K562 (cell line): ENCODE measurements around the gene PMEPA1. TPM values are rescaled to one million over a fixed set of nuclear protein-coding genes. Genes with fewer than 3 reads are reported as not detected.

Experiments
- ATAC-seq: fragments of 200-7000 bp; cut with Tn5 transposase; 3 replicates; pipeline ENCODE4 v1.9.1; 2020; ENCODE audit warnings: moderate library complexity
- BruUV-seq: library from RNA; stranded (reverse); fragments of 400-500 nt; replicated peaks from 2 replicates; lab custom pipeline; 2021; lab: Mats Ljungman, UMichigan
- CTCF ChIA-PET: fragments of 300-600 bp; formaldehyde crosslinking; extraction: SDS; loops from one replicate; lab custom pipeline; 2021; ENCODE audit warnings: low intra/inter-chr PET ratio; lab: Yijun Ruan, JAX
- POLR2A ChIA-PET: fragments of 300-600, 350-650 bp; sonication (Branson Sonifier 250); formaldehyde crosslinking; extraction: SDS; loops from one replicate; lab custom pipeline; 2021; ENCODE audit warnings: antibody characterized with exemption, inconsistent platforms; lab: Yijun Ruan, JAX
- DNase-seq, 4 experiments: peaks; one replicate each; pipeline versions ENCODE4 v3.0.0 to v3.0.0-alpha.2; 2011 to 2018; ENCODE audit warnings: low spot score in 3 of 4, mixed read lengths in 3 of 4; ENCODE audit errors: extremely low read depth in 1 of 4
- FAIRE-seq: peaks from 2 replicates; lab custom pipeline; 2011; peaks lifted over from hg19 to GRCh38; lab: Jason Lieb, UNC
- H2AFZ ChIP-seq: 2 replicates; pipeline ENCODE4 v1.6.0; 2011; ENCODE audit warnings: low read depth, low read length, control low read depth, inconsistent platforms
- H3K27ac ChIP-seq: fragments of 200-600 bp; 3 replicates; pipeline ENCODE4 v1.8.0; 2011; ENCODE audit warnings: low read depth, mild to moderate bottlenecking, control low read depth, inconsistent platforms, low read length, moderate library complexity, mixed read lengths; ENCODE audit errors: extremely low read depth
- H3K27me3 ChIP-seq, 2 experiments: fragments of 300-600 bp in 1 of 2; 2 replicates in 1 of 2; 3 replicates in 1 of 2; pipeline versions ENCODE4 v1.6.0 to v1.8.0; 2011; ENCODE audit warnings: inconsistent platforms in 2 of 2, low read length in 2 of 2, mild to moderate bottlenecking in 1 of 2, mixed read lengths in 1 of 2, moderate library complexity in 1 of 2; ENCODE audit not compliant: control insufficient read depth in 2 of 2, insufficient read depth in 2 of 2
- H3K36me3 ChIP-seq: fragments of 300-600 bp; 3 replicates; pipeline ENCODE4 v1.8.0; 2011; ENCODE audit warnings: mild to moderate bottlenecking, low read length, inconsistent platforms; ENCODE audit not compliant: control insufficient read depth, insufficient read depth
- H3K4me1 ChIP-seq, 2 experiments: fragments of 200-600 bp in 1 of 2; replicated peaks in 1 of 2; 2 replicates in 1 of 2; 3 replicates in 1 of 2; pipeline versions ENCODE4 v1.5.1 to v1.8.0; 2011; ENCODE audit warnings: inconsistent platforms in 2 of 2, low read length in 2 of 2, mild to moderate bottlenecking in 1 of 2, mixed read lengths in 1 of 2, moderate library complexity in 1 of 2; ENCODE audit not compliant: control insufficient read depth in 2 of 2, insufficient read depth in 2 of 2
- H3K4me2 ChIP-seq: 2 replicates; pipeline ENCODE4 v1.6.1; 2011; ENCODE audit warnings: low read length, control low read depth, inconsistent platforms, mixed read lengths; ENCODE audit not compliant: insufficient read depth
- H3K4me3 ChIP-seq: fragments of 200-600 bp; sonication (generic), shearing (Covaris generic); 2 replicates; pipeline ENCODE4 v1.5.1; 2016; ENCODE audit warnings: control low read depth, inconsistent platforms
- H3K79me2 ChIP-seq: fragments of 200-600 bp; 3 replicates; pipeline ENCODE4 v1.8.0; 2011; ENCODE audit warnings: low read length, inconsistent platforms; ENCODE audit not compliant: control insufficient read depth, insufficient read depth
- H3K9ac ChIP-seq, 2 experiments: 2 replicates each; pipeline versions ENCODE4 v1.6.0 to v1.6.1; 2011; ENCODE audit warnings: low read depth in 2 of 2, low read length in 2 of 2, control low read depth in 1 of 2, inconsistent platforms in 1 of 2, mild to moderate bottlenecking in 1 of 2, mixed read lengths in 1 of 2; ENCODE audit not compliant: insufficient read depth in 1 of 2
- H3K9me1 ChIP-seq: one replicate; pipeline ENCODE4 v1.6.0; 2011; ENCODE audit warnings: inconsistent platforms, mild to moderate bottlenecking, low read length, moderate library complexity; ENCODE audit not compliant: control insufficient read depth, insufficient read depth
- H3K9me3 ChIP-seq: replicated peaks from 2 replicates; pipeline ENCODE4 v1.5.1; 2011; ENCODE audit warnings: low read depth, low read length, inconsistent platforms; ENCODE audit not compliant: control insufficient read depth, insufficient read depth
- H4K20me1 ChIP-seq: replicated peaks from 2 replicates; pipeline ENCODE4 v1.6.1; 2011; ENCODE audit warnings: low read length, inconsistent platforms, mixed read lengths; ENCODE audit not compliant: control insufficient read depth, insufficient read depth
- ESRRA ChIP-seq: fragments of 450-650 bp; IDR thresholded peaks from 2 replicates; pipeline ENCODE4 v1.6.1; 2014; ENCODE audit warnings: low read depth, mild to moderate bottlenecking, moderate library complexity, borderline replicate concordance
- FUS ChIP-seq: fragments of 200-400 bp; formaldehyde crosslinking; optimal IDR thresholded peaks from 2 replicates; pipeline ENCODE3; 2017; ENCODE audit warnings: low read depth, low read length
- GATAD2A ChIP-seq: fragments of 450-650 bp; IDR thresholded peaks from 2 replicates; pipeline ENCODE4 v1.6.1; 2017
- NCOR1 ChIP-seq: fragments of 450-650 bp; IDR thresholded peaks from 2 replicates; pipeline ENCODE4 v1.6.1; 2016; ENCODE audit warnings: mild to moderate bottlenecking, moderate library complexity
- PML ChIP-seq: IDR thresholded peaks from 2 replicates; pipeline ENCODE4 v1.6.1; 2012; ENCODE audit warnings: low read length, inconsistent platforms
- SNIP1 ChIP-seq: fragments of 450-650 bp; IDR thresholded peaks from 2 replicates; pipeline ENCODE4 v1.7.1; 2017; ENCODE audit warnings: low read depth, mild to moderate bottlenecking
- TFAM ChIP-seq: fragments of 250-450 bp; sonication (Bioruptor Pico); conservative IDR thresholded peaks from 2 replicates; pipeline ENCODE4 v1.5.0; 2021; ENCODE audit warnings: mild to moderate bottlenecking, moderate library complexity
- ZNF24 ChIP-seq: fragments of 450-650 bp; IDR thresholded peaks from 2 replicates; pipeline ENCODE4 v1.6.1; 2016
- ZNF384 ChIP-seq: IDR thresholded peaks from 2 replicates; pipeline ENCODE4 v1.6.1; 2012; ENCODE audit warnings: low read depth, low read length, improper control_type of control experiment
- ZNF79 ChIP-seq: fragments of 250-450 bp; sonication (Bioruptor Pico); IDR thresholded peaks from 2 replicates; pipeline ENCODE4 v1.4.0; 2020; ENCODE audit warnings: low read depth, mild to moderate bottlenecking, moderate library complexity
- whole genome bisulfite sequencing: fragments of 100-300 bp; shearing (Covaris generic); methylation state at CpG from one replicate; pipeline ENCODE4 v1.1.6; 2016; ENCODE audit warnings: low coverage, mixed read lengths; ENCODE audit not compliant: insufficient coverage; ENCODE audit errors: missing lambda C conversion rate; 5-methylcytosine and 5-hydroxymethylcytosine counted together
- in situ Hi-C: fragments of 300-500 bp; cut with MboI; formaldehyde crosslinking; loops from 4 replicates; pipeline ENCODE4 v1.15.0; 2018; ENCODE audit warnings: inconsistent platforms, mixed read lengths
- intact Hi-C: fragments of 100-400 bp; cut with micrococcal nuclease; formaldehyde crosslinking; loops from 2 replicates; pipeline ENCODE4 v1.14.2; 2022
- polyA plus RNA-seq, 8 experiments: library from polyadenylated mRNA; depleted of rRNA in 4 of 8; stranded (reverse) in 5 of 8; unstranded in 3 of 8; fragments of >200 nt; fragmentation: Nextera tagmentation in 2 of 8; fragmentation: Illumina TruSeq in 1 of 8; extraction: Ambion mirVana in 2 of 8; extraction: Trizol in 1 of 8; gene quantifications; 2 replicates each; pipeline versions ENCODE4 v1.2.1 to v1.2.3, GENCODE V29; 2011 to 2014; ENCODE audit warnings: inconsistent platforms in 1 of 8, missing spikeins in 1 of 8
- total RNA-seq, 7 experiments: library from RNA; depleted of rRNA in 6 of 7; stranded (reverse); fragments of >200 nt in 6 of 7; fragmentation: Illumina TruSeq in 2 of 7; extraction: Trizol in 2 of 7; gene quantifications; 2 replicates each; pipeline versions ENCODE4 v1.2.1 to v1.2.3, GENCODE V29; 2011 to 2021; ENCODE audit warnings: low replicate concordance in 1 of 7
- TF ChIP-seq, protein P1 (sequence below): conservative IDR thresholded peaks from 2 replicates; pipeline ENCODE4 v1.6.1; 2011; ENCODE audit warnings: low read depth, mild to moderate bottlenecking, low read length; ENCODE audit not compliant: control insufficient read depth
- TF ChIP-seq, protein P2 (sequence below), 2 experiments: fragments of 450-650 bp in 1 of 2; sonication (generic) in 1 of 2; formaldehyde crosslinking in 1 of 2; IDR thresholded peaks in 1 of 2; conservative IDR thresholded peaks in 1 of 2; 2 replicates each; pipeline versions ENCODE4 v1.6.1 to v1.8.1; 2016 to 2023; ENCODE audit warnings: mild to moderate bottlenecking in 2 of 2, moderate library complexity in 2 of 2, inconsistent platforms in 1 of 2, missing genetic modification reagents in 1 of 2
- TF ChIP-seq, protein P3 (sequence below): sonication (generic); formaldehyde crosslinking; IDR thresholded peaks from 2 replicates; pipeline ENCODE4 v1.8.1; 2022; ENCODE audit warnings: missing genetic modification reagents
- TF ChIP-seq, protein P4 (sequence below): sonication (generic); formaldehyde crosslinking; IDR thresholded peaks from 2 replicates; pipeline ENCODE4 v1.8.1; 2023; ENCODE audit warnings: missing genetic modification reagents, mild to moderate bottlenecking, borderline replicate concordance

The PMEPA1 gene
- total and polyA plus RNA-seq, 9 of the 15 experiments (the other 6 are each of a cell fraction or from before 2014, with no cell fraction given): 0.16 TPM; not detected in 8

DNA sequence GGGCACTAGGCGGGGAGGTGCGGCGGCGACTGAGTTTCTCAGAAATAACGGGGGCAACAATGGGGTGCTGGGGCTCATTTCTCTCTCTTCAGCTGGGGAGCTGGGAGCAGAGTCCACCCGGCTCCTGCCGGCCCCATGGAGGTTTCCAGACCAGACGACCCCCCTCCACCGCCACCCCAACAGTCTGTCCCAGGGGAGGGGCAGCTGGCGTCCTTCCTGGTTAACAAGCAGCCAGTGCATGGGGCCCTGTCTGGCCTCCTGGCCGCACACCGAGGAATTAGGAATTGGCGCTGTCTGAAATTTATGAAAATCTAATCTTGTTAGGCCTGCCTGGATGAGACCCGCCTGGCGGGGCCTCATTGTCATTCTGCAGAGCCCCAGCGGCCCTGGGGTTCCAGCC lies 42.4 kb downstream of the PMEPA1 start (continued):
- TF ChIP-seq, protein P1, sequence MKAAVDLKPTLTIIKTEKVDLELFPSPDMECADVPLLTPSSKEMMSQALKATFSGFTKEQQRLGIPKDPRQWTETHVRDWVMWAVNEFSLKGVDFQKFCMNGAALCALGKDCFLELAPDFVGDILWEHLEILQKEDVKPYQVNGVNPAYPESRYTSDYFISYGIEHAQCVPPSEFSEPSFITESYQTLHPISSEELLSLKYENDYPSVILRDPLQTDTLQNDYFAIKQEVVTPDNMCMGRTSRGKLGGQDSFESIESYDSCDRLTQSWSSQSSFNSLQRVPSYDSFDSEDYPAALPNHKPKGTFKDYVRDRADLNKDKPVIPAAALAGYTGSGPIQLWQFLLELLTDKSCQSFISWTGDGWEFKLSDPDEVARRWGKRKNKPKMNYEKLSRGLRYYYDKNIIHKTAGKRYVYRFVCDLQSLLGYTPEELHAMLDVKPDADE: no peak
- TF ChIP-seq ZNF79: no peak

DNA sequence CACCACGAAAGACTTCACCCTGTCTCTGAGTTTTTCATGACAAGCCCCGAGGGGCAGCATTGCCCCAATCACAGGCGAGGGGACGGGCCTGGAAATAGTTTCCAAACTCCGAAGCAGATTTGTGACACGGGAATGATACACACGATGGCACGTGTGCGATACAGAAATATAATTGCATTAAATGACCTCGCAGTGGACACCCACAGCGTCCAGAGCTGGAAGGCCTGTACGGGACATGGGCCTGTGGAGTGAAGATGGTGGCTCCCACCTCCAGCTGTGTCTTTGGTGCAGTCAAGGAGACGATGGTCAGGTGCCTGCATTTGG lies 43.0 kb downstream of the PMEPA1 start:
- no peaks in the 10 kb centered on the region for H3K79me2 ChIP-seq
- H4K20me1 ChIP-seq: peaks cover 9% of the 10 kb centered on the region; the same call in 1 of the 2 replicates
- in situ Hi-C loops: no loop called here
- no peaks in the 10 kb centered on the region for H3K36me3 ChIP-seq
- no peak for FAIRE-seq
- no peak for DNase-seq
- POLR2A ChIA-PET: no interaction called here
- H3K4me3 ChIP-seq: no peak overlapping the region
- CTCF ChIA-PET: no interaction called here
- ATAC-seq: no peak
- no TSS peak for BruUV-seq
- no peak overlapping the region for H2AFZ ChIP-seq
- H3K9me3 ChIP-seq: no peaks in the 10 kb centered on the region
- H3K27me3 ChIP-seq: peaks cover 26 to 83% of the 10 kb centered on the region in 2 experiments; a peak in 4 of 5 replicates
- no peaks in the 10 kb centered on the region for H3K4me1 ChIP-seq
- no peaks in the 10 kb centered on the region for H3K9me1 ChIP-seq
- H3K4me2 ChIP-seq: no peak overlapping the region
- no peak overlapping the region for H3K27ac ChIP-seq
- no peak overlapping the region for H3K9ac ChIP-seq
- intact Hi-C loops: no loop called here
- 2% methylated on average over 13 of the region's 13 CpGs for WGBS
- TF ChIP-seq TFAM (no peak), GATAD2A (no peak), FUS (no peak), ESRRA (no peak), ZNF24 (no peak), NCOR1 (no peak), ZNF384 (no peak), SNIP1 (no peak), PML (no peak)
- TF ChIP-seq, protein P2, sequence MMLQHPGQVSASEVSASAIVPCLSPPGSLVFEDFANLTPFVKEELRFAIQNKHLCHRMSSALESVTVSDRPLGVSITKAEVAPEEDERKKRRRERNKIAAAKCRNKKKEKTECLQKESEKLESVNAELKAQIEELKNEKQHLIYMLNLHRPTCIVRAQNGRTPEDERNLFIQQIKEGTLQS (IDR thresholded peaks at IDR 0.05): no peak
- TF ChIP-seq, protein P2 (CRISPR knock-in tag; conservative IDR thresholded peaks at IDR 0.05): no peak
- TF ChIP-seq, protein P3, sequence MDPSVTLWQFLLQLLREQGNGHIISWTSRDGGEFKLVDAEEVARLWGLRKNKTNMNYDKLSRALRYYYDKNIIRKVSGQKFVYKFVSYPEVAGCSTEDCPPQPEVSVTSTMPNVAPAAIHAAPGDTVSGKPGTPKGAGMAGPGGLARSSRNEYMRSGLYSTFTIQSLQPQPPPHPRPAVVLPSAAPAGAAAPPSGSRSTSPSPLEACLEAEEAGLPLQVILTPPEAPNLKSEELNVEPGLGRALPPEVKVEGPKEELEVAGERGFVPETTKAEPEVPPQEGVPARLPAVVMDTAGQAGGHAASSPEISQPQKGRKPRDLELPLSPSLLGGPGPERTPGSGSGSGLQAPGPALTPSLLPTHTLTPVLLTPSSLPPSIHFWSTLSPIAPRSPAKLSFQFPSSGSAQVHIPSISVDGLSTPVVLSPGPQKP (CRISPR knock-in tag): no peak
- TF ChIP-seq, protein P4, sequence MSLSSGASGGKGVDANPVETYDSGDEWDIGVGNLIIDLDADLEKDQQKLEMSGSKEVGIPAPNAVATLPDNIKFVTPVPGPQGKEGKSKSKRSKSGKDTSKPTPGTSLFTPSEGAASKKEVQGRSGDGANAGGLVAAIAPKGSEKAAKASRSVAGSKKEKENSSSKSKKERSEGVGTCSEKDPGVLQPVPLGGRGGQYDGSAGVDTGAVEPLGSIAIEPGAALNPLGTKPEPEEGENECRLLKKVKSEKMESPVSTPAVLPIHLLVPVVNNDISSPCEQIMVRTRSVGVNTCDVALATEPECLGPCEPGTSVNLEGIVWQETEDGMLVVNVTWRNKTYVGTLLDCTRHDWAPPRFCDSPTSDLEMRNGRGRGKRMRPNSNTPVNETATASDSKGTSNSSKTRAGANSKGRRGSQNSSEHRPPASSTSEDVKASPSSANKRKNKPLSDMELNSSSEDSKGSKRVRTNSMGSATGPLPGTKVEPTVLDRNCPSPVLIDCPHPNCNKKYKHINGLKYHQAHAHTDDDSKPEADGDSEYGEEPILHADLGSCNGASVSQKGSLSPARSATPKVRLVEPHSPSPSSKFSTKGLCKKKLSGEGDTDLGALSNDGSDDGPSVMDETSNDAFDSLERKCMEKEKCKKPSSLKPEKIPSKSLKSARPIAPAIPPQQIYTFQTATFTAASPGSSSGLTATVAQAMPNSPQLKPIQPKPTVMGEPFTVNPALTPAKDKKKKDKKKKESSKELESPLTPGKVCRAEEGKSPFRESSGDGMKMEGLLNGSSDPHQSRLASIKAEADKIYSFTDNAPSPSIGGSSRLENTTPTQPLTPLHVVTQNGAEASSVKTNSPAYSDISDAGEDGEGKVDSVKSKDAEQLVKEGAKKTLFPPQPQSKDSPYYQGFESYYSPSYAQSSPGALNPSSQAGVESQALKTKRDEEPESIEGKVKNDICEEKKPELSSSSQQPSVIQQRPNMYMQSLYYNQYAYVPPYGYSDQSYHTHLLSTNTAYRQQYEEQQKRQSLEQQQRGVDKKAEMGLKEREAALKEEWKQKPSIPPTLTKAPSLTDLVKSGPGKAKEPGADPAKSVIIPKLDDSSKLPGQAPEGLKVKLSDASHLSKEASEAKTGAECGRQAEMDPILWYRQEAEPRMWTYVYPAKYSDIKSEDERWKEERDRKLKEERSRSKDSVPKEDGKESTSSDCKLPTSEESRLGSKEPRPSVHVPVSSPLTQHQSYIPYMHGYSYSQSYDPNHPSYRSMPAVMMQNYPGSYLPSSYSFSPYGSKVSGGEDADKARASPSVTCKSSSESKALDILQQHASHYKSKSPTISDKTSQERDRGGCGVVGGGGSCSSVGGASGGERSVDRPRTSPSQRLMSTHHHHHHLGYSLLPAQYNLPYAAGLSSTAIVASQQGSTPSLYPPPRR (CRISPR knock-in tag): no peak
